Measurements from ENCODE around the gene NFIA.

Gene NFIA

DNA sequence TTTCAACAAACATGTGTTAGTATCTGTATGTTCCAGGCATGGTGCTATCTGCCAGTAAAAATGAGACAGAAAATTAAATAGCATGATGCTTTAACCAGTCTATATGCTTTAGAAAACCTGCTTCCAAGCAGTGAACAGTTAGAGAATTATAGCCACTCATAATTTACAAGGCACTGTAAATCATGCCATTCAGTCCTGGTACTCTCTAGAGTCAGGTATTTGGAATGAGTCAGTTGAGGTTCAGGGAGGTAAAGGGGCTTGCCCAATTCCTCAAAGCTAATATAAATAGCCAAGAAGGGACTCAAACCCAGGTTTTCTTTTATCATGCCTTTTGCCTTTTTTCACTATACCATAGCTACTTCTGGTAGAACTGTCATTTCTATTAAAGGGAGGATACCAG, 184.4 kb downstream of the NFIA start:
- H3K36me3 ChIP-seq (ENCODE audit: insufficient read depth, low read length) = no peaks in the 10 kb centered on the region
- no peak overlapping the region for H3K4me3 ChIP-seq (ENCODE audit: low read length, poor library complexity, severe bottlenecking)
- H4K20me1 ChIP-seq (ENCODE audit: insufficient read depth, low read length, poor library complexity, severe bottlenecking) = no peaks in the 10 kb centered on the region
- no peak for TF ChIP-seq EZH2phosphoT487 (IDR thresholded peaks at IDR 0.05; ENCODE audit: borderline replicate concordance)
- TF ChIP-seq, protein P1, sequence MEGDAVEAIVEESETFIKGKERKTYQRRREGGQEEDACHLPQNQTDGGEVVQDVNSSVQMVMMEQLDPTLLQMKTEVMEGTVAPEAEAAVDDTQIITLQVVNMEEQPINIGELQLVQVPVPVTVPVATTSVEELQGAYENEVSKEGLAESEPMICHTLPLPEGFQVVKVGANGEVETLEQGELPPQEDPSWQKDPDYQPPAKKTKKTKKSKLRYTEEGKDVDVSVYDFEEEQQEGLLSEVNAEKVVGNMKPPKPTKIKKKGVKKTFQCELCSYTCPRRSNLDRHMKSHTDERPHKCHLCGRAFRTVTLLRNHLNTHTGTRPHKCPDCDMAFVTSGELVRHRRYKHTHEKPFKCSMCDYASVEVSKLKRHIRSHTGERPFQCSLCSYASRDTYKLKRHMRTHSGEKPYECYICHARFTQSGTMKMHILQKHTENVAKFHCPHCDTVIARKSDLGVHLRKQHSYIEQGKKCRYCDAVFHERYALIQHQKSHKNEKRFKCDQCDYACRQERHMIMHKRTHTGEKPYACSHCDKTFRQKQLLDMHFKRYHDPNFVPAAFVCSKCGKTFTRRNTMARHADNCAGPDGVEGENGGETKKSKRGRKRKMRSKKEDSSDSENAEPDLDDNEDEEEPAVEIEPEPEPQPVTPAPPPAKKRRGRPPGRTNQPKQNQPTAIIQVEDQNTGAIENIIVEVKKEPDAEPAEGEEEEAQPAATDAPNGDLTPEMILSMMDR (conservative IDR thresholded peaks at IDR 0.05; ENCODE audit: low read length) = no peak
- H3K9me2 ChIP-seq (replicated peaks; ENCODE audit: low read depth, low read length) = no peaks in the 10 kb centered on the region
- H3K79me2 ChIP-seq (ENCODE audit: insufficient read depth, low read length) = no peaks in the 10 kb centered on the region
- no peaks in the 10 kb centered on the region for H3F3A ChIP-seq (ENCODE audit: low read depth)
- H3K4me2 ChIP-seq (ENCODE audit: low read depth, low read length, poor library complexity, severe bottlenecking) = no peak overlapping the region
- no peak overlapping the region for H2AFZ ChIP-seq (ENCODE audit: low read length)
- H3K9me3 ChIP-seq (ENCODE audit: insufficient read depth, low read depth, low read length) = no peaks in the 10 kb centered on the region
- H3K27me3 ChIP-seq (ENCODE audit: insufficient read depth, low read length, poor library complexity, severe bottlenecking) = no peaks in the 10 kb centered on the region
- H3K9ac ChIP-seq (ENCODE audit: low read depth, low read length, poor library complexity, severe bottlenecking) = no peak overlapping the region
- H3K4me1 ChIP-seq (ENCODE audit: insufficient read depth, low read length, poor library complexity, severe bottlenecking) = no peaks in the 10 kb centered on the region

DNA sequence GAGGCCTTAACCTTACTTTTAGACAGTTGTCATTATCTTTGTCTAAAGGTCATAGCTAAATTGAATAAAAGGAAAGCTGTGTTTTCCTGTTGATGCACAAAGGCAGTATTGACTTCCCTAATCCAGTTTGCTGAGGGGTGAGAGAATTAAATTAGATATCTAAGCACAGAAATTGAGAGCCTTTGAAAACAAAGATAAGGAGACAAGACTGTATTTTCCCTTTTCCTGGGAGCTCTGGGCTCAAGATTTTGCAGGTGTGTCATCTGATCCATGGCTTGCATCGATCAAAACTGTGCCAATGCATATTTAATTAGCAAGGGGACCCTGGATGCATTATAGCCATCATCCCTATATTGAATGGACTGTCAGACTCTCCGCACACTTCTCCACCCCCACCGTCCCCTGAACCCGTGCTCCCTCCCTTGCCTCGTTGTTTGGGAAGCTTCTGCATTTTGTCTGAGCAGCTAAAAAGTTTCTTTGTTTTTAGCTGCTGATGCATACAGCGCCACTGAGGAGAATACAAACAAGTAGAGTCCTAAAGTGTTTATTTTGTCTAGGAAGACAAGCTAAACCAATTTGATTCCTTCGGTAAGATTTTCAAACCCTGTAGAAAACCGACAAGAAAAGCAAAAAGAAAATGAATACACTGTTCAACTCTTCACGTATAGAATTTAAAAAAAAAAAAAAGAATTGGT, 186.3 kb downstream of the NFIA start:
- Histone ChIP-seq H3K36me3 (ENCODE audit: insufficient read depth, low read length) (no peaks in the 10 kb centered on the region), H3K9me3 (ENCODE audit: insufficient read depth, low read depth, low read length) (no peaks in the 10 kb centered on the region), H3K9me2 (replicated peaks; ENCODE audit: low read depth, low read length) (no peaks in the 10 kb centered on the region), H3K4me2 (ENCODE audit: low read depth, low read length, poor library complexity, severe bottlenecking) (no peak overlapping the region), H3F3A (ENCODE audit: low read depth) (no peaks in the 10 kb centered on the region), H3K27me3 (ENCODE audit: insufficient read depth, low read length, poor library complexity, severe bottlenecking) (no peaks in the 10 kb centered on the region), H3K79me2 (ENCODE audit: insufficient read depth, low read length) (no peaks in the 10 kb centered on the region), H3K9ac (ENCODE audit: low read depth, low read length, poor library complexity, severe bottlenecking) (no peak overlapping the region), H3K4me1 (ENCODE audit: insufficient read depth, low read length, poor library complexity, severe bottlenecking) (no peaks in the 10 kb centered on the region), H4K20me1 (ENCODE audit: insufficient read depth, low read length, poor library complexity, severe bottlenecking) (no peaks in the 10 kb centered on the region), H3K4me3 (ENCODE audit: low read length, poor library complexity, severe bottlenecking) (no peak overlapping the region), H2AFZ (ENCODE audit: low read length) (no peak overlapping the region)
- no peak for TF ChIP-seq EZH2phosphoT487 (IDR thresholded peaks at IDR 0.05; ENCODE audit: borderline replicate concordance)
- TF ChIP-seq, protein P1 (conservative IDR thresholded peaks at IDR 0.05; ENCODE audit: low read length) = no peak

DNA sequence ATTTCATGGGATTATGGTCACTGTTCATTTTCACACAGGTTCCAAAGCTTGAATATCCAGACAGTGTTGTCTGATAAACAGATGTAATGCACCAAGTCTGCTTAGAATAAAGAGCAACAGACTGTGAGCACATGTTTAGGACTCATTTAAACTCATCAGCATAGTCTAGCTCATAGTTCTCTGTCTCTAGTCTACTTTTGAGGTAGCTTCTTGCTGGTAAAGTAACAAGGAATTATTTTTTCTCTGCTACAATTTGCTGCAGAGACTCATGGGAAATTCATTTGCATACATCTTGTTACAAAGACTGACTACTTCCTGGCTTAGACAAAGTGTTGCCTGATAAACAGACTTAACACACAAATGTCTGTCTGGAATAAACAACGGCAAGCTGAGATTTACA, 187.2 kb downstream of the NFIA start:
- no peak overlapping the region for H3K4me2 ChIP-seq (ENCODE audit: low read depth, low read length, poor library complexity, severe bottlenecking)
- no peak overlapping the region for H3K9ac ChIP-seq (ENCODE audit: low read depth, low read length, poor library complexity, severe bottlenecking)
- H3F3A ChIP-seq (ENCODE audit: low read depth) = no peaks in the 10 kb centered on the region
- H3K36me3 ChIP-seq (ENCODE audit: insufficient read depth, low read length) = no peaks in the 10 kb centered on the region
- H2AFZ ChIP-seq (ENCODE audit: low read length) = peak overlapping the region; percentile 31
- H3K79me2 ChIP-seq (ENCODE audit: insufficient read depth, low read length) = no peaks in the 10 kb centered on the region
- no peaks in the 10 kb centered on the region for H4K20me1 ChIP-seq (ENCODE audit: insufficient read depth, low read length, poor library complexity, severe bottlenecking)
- TF ChIP-seq, protein P1 (conservative IDR thresholded peaks at IDR 0.05; ENCODE audit: low read length) = no peak
- TF ChIP-seq EZH2phosphoT487 (IDR thresholded peaks at IDR 0.05; ENCODE audit: borderline replicate concordance) = no peak
- H3K9me3 ChIP-seq (ENCODE audit: insufficient read depth, low read depth, low read length) = no peaks in the 10 kb centered on the region
- H3K4me1 ChIP-seq (ENCODE audit: insufficient read depth, low read length, poor library complexity, severe bottlenecking) = no peaks in the 10 kb centered on the region
- H3K4me3 ChIP-seq (ENCODE audit: low read length, poor library complexity, severe bottlenecking) = no peak overlapping the region
- H3K9me2 ChIP-seq (replicated peaks; ENCODE audit: low read depth, low read length) = no peaks in the 10 kb centered on the region
- H3K27me3 ChIP-seq (ENCODE audit: insufficient read depth, low read length, poor library complexity, severe bottlenecking) = no peaks in the 10 kb centered on the region

Measured in Loucy (cell line).